Left renal pelvis (tissue), 4 donors: ENCODE results near the gene STAT6. TPM values are rescaled to one million over a fixed set of nuclear protein-coding genes. Genes with fewer than 3 reads are reported as not detected.
A peak's percentile ranks its signal among the peaks of the same experiment; 100 is the strongest.

Source experiments
- DNase-seq, 4 donors: peaks; one replicate each; pipeline ENCODE4 v3.0.0-alpha.2; 2013; ENCODE audit warnings: low read depth in 4 of 4, low spot score in 3 of 4
- polyA plus RNA-seq, 4 donors: library from polyadenylated mRNA; unstranded; fragments of 120-200 nt; gene quantifications; one replicate each; pipeline ENCODE4 v1.2.1, GENCODE V29; 2013; ENCODE audit not compliant: insufficient read length in 4 of 4

STAT6 gene, protein sequence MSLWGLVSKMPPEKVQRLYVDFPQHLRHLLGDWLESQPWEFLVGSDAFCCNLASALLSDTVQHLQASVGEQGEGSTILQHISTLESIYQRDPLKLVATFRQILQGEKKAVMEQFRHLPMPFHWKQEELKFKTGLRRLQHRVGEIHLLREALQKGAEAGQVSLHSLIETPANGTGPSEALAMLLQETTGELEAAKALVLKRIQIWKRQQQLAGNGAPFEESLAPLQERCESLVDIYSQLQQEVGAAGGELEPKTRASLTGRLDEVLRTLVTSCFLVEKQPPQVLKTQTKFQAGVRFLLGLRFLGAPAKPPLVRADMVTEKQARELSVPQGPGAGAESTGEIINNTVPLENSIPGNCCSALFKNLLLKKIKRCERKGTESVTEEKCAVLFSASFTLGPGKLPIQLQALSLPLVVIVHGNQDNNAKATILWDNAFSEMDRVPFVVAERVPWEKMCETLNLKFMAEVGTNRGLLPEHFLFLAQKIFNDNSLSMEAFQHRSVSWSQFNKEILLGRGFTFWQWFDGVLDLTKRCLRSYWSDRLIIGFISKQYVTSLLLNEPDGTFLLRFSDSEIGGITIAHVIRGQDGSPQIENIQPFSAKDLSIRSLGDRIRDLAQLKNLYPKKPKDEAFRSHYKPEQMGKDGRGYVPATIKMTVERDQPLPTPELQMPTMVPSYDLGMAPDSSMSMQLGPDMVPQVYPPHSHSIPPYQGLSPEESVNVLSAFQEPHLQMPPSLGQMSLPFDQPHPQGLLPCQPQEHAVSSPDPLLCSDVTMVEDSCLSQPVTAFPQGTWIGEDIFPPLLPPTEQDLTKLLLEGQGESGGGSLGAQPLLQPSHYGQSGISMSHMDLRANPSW
- 100 to 1,000 TPM in 2 of 4 donors, 10 to 100 TPM in 2; 74.8 to 122 (median 98.2) TPM for polyA plus RNA-seq

DNA sequence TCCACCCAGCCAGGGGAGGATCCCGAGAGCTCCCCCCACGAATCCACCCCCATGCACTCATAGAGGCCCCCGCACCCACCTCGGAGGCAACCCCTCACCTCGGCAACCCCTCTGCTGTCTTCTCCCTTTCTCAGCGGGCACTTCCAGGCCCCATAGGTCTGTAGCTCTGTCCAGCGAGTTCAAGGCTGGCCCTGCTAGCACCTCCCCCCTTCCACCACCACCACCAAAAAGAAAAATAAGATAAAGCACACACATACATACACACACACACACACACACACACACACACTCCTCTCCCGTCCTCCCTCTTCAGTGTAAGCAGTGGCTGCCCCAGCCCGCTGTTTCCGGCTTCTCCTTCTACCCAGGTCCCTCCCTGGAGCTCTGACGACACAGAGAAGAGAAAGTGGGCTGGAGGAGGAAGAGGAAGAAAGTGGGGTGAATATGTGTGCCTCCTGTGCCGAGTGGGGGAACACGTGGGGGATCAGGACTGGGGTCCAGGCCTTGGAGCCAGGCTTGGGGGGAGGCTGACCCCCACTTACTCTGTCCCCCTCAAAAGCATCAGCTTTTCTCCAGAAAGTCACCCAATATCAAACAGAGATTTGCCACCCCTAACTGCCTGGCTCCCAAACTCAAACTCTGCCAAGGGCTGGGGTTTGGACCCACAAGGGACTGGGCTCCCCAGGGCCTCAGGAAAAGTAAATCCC is at the start of gene STAT6:
Gene STAT6 (minus strand): TSS at position 332 of the 704 bp plus-strand sequence. CDS start 3,084 bp downstream, outside the sequence.
- DNase-seq, result peak in 2 of 4 donors; percentile 65 to 66

DNA sequence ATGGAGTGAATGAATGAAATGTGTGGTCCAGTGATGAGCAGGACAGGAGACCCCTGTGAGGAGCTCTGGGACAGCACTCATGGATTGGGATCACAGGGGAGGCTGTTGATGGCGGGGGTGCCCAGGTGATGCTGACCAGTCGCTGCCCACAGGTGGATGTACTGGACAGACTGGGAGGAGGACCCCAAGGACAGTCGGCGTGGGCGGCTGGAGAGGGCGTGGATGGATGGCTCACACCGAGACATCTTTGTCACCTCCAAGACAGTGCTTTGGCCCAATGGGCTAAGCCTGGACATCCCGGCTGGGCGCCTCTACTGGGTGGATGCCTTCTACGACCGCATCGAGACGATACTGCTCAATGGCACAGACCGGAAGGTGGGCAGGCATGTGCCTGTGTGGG is 49.6 kb upstream of the STAT6 start:
- DNase-seq, result no peak

DNA sequence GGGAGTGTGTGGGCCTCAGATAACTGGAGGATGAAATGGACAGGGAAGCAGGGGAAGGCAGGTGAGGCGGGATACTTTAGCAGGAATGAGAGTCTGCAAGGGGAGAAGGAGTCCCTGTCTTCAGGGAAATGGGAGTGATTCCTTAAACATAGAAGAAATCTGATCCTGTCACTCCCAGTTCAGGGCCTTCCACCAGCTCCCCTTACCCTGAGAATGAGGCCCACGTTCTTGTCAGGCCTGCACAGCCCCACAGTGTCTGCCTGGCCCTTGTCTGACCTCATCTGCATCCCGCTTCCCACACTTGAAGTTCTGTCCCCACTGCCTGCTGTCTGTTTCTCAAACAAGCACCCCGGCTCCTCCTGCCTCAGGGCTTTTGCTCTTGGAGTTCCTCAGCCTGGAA is 48.9 kb upstream of the STAT6 start:
- DNase-seq, result no peak

DNA sequence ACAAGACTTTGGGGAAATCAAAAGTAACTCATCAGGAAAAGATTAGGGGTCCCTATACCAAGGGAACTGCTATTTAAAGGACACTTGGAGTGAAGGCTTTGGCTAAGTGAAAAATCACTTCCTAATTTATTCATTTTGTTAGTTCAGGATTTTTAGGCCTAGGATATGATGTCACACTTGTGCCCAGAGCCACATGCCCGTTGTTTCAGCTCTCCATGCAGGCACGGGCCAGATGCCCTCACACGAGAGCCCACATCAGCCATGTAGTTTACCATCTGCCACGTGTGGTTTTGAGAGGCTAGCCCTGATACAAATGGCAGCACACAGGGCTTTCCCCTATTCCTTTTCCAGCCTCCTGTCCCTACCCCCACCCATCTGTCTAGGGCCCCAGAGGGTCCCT is 48.1 kb upstream of the STAT6 start:
- no peak for DNase-seq

DNA sequence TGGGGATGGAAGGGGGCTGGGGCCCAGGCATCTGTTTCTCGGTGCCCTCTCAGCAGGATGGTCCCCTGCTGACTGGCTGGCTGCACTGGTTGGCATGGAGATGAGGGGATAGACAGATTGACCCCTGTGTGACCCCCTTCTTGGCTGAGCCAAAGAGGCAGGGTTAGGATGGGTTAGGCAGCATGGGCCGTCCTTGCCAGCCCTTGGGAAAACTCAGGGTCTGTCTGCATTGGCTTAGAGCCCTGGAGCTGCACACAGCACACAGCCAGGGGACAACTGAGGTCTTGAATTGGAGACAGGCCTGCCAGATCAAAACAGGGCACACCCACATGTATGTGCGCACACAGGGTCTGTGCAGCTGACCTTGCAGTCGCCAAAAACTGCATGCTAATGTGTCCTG is 47.5 kb upstream of the STAT6 start:
- no peak for DNase-seq

DNA sequence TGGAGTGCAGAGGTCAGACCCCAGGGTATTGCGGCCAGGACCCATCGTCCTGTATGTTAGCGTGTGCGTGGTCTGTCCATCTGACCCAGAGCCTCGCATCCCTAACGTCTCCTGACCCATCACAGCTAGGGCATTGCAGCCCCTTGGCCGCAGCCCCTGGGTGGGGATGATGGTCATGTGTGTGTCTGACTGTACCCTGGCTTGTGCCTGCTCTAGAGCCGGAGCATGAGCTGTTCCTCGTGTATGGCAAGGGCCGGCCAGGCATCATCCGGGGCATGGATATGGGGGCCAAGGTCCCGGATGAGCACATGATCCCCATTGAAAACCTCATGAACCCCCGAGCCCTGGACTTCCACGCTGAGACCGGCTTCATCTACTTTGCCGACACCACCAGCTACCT is 47.0 kb upstream of the STAT6 start:
- DNase-seq, result no peak

DNA sequence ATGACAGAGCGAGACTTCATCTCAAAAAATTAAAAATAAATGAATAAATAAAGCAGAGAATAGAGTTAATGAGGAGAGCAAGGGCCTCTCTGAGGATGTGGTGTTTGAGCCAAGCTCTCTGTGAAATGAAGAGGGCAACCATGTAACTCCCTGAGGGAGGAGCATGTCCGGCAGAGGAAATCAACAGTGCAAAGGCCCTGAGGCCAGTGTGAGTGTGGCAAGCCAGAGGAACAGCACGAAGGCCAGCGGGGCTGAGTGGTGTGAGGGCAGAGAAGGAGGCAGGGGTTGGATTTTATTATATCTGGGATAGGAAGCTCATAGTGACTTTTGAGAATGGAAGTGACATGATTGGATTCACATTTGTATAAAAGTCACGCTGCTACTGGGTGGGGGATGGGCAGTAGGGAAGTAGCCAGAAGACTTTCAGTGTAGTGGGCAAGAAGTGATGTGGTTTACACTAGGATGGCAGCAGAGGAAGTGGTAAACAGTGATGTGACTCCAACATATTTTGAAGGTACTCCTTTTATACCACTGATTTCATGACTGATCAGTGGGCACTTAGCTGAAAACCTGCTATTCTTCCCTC is 46.5 kb upstream of the STAT6 start:
- DNase-seq, result no peak

DNA sequence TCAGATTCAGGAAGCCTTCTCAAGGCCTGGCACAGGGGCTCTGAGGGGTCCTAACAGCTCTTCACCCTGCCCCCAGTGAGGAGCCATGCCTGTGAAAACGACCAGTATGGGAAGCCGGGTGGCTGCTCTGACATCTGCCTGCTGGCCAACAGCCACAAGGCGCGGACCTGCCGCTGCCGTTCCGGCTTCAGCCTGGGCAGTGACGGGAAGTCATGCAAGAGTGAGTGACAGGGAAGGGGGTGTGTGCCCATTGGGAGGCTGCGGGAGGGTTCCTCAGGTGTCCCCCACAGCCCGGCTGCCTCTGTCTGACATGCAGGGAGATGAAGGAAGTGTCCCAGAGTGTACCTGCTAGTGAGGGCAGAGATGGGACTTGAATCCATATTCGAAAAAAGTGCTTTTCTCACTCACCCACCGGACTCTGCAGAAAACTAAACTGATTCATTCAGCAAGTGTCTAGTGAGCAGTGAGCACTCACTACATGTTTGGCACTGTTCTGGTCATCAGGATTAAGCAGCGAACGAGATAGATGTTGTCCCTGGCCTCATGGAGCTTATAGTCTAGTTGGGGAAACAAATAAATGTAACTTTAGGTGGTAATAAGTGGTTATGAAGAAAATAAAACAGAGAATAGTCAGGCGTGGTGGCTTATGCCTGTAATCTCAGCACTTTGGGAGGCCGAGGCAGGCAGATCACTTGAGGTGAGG is 45.7 kb upstream of the STAT6 start:
- no peak for DNase-seq

DNA sequence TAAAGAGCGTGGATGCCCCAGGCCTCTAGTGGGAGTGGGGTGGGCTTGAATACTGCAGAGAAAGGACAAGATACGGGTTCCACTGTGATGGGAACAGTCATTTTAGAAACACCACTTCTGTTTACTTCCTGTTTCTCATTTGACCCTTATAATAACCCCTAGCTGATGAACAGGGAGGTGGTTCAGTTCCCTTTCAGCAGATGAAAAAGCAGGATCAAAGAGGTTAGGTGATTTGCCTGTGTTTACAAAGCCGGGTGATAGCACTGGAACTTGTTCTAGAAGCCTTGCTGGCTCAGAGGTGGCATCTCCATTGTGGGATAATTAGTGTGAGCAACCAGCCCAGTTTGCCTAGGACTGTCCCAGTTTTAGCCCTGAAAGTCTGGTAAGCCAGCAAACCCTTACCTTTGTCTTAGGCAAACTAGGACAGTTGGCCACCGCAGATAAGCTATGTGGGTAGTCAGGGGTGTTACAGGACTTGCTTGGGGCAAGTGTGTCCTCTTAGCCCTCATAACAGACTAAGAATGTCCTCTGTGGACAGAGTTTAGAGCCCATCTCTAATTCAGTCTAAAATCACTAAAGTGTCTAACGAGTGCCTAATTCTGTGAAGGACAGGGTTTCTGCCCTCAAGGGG is 43.8 kb upstream of the STAT6 start:
- no peak for DNase-seq

DNA sequence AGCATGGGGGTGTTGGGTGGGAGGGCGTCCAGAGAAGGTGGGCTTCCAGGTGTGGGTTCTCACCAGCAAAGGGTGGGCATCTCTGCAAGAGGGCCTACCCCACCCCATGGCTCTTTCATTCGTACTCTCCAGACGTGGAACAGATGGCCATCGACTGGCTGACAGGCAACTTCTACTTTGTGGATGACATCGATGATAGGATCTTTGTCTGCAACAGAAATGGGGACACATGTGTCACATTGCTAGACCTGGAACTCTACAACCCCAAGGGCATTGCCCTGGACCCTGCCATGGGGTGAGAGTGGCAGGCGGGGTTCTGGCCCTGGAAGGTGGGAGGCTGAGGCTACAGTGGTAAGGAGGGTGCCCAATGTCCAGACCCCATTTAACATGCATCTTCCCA is 42.9 kb upstream of the STAT6 start:
- DNase-seq, result no peak

DNA sequence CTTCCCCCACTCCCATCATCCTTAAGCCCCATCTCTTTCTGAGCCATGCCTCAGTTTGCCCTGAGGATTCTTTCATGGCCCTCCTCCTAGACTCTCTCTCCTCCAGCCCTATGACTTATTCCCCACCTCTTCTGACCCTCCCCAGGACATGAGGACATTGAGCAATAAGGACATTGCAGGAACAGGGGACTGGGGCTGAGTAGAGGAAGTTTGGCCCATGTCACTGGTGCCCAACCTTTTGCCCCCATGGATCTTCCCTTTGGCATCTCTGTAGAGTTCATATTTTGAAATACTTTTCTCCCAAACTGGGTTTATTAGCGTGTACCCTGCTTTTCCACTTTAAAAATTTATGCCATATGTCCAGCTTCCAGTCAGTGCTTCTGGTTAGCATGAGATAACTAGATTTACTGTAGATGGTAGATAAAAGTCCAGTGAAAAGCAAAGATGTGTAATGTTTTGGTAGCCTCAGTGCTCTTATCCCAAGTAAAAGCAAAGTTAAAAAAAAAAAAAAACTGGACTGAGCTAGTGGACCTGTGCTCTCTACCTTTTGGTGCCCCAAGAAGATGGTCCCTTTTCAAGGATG is 42.3 kb upstream of the STAT6 start:
- DNase-seq, result no peak

DNA sequence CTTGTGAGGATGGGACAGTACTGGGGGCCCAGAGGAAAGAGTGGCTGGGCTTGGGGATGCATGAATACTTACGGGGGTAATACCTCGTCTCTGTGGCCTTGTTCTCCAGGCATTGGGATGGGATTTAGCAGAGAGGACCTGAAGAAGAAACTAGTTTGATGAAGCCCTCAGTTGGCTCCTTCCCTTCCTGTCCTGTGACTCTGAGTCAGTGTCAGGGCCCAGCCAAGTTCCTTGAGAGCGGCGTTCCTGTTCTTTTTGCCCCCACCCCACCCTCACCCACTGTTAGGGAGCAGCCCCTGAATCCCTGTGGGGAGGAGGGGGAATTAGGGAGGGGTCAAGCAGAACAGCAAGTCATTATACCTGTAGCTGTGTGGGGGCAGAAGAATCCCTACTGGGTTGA is 41.5 kb upstream of the STAT6 start:
- no peak for DNase-seq

DNA sequence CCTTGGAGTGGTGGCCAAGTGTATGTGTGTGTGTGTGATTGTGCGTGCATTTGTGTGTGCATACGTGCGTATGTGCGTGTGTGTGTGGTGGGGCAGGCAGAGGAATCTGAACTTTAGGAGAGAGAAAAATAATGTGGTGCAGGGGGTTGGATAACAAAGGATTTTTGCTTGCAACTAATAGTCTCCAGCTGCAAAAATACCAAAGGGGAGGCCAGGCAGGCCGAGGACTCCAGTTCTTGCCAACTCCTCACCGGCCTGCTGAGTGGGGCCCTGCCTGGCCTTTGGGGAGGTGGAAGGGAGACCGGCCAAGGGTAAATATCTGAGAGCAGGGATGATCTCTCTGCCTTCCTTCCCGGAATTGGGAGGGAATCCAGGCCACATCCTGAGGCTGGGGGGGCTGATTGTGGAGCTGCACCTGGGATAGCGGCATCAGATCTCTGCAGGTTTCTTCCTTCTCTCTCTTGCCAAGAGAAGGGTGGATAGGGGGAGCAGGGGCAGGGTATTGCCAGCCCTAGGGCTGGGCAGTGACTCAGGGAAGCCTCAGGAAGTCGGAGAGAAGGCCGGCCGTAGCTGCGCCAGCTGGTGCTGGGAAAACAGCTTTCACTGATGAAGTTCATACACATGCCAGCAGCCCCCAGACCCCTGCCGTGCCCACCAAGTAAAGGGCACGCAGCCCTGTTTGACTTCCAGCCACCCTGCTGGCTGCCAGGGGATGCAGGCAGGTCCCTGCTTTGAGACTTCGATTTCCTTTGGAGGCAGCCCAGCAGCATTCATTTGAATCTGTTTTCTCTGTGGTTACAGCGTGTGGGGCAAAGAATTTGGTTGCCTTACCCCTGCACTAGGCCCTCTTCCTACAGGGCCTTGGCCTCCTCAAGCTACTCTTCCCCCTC is 40.8 kb upstream of the STAT6 start:
- no peak for DNase-seq

DNA sequence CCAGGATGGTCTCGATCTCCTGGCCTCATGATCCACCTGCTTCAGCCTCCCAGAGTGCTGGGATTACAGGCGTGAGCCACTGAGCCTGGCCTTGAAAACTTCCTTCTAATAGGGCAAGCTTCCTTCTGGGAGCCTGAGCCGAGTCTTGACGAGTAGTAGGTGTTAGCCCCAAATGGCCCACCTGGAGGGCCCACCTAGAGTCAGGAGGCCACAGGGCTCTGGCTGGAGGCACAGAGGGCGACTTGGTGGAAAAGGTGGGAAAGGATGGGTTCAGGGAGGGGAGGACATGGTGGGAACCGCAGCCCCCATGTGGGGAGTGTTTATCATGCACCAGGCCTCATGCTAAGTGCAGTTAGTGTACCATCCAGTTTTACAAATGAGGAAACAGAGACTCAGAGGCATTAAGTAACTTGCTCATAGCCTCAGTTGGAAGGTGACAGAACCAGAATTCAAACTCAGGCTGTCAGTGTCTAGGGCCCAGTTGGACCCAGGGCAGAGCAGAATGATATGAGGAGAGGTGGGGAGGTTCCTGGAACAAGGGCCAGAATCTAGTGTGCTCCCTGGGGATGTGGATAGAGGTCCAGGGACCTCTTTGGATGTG is 39.3 kb upstream of the STAT6 start:
- DNase-seq, result no peak

DNA sequence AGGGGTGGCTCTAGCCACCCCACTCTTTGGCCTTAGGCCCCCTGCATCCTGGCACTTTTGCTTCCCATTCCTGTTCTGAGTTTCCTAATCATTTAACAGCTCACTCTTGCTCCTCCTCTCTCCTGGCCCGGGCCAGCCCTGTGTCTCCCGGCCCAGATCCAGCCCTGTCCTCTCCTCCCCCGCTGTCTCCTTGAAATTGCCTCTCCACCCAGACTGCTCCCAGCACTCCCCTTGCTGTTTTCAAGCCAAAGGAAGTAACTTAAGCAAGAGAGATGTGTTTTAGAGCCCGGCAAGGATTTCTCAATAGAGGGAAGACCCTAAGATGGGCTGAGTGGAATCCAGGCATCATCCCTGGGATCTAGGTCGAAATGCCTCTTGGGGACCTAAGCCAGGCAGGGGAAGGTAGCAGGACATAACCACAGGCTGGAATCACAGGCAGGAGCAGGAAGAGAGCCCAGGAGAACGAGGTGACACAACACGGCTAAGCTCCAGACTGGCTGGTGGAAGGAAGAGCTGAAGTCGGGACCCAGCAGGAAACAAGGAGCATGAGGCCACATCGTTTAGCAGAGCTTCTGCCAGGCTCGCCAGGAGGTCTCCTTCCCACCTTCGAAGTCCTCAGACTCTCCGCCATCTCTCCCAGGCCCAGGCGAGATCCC is 38.2 kb upstream of the STAT6 start:
- DNase-seq, result no peak

DNA sequence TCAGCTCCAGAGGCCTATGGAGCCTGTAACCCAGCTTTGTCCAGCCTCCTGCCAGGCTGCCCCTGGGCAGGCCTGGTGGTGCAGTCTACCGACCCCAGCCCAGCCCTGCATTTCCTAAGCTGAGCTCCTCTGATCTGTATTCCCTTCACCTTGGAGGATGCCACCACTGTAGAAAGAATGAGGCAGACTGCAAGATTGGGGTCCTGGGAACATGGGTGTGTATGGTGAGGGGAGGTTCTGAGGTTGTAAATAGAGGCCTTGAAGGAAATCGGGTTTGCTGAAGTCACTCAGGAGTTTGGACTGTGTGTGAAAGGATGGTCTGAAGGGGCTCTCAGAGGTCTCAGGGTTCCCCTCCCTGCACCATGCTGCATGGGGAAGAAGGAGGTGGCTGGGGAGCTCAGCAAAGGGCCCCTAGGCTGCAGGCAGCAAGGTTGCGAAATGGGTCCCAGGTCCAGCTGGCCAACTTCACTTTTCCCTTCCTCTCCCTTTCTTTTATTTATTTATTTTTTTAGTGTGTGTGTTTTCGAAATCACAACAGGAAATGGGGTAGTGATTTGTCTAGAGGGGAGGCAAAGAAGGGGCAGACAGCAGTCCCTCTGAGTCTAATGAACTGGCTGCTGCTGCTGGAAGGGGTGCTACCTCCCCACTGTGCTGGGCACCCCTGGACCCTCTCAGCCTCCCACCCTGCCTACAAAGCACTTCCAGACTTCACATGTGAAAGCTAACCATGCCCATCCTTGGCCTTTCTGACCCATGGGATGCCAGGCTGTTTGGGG is 37.5 kb upstream of the STAT6 start:
- no peak for DNase-seq
